DMS153 treated with DMSO at 0.1 percent for 48 hours (cell line): Measurements from ENCODE around the gene ARID1B.

Experiments
- DNase-seq: peaks from one replicate; lab custom pipeline; 2025; ENCODE audit not compliant: unreplicated experiment; lab: John Stamatoyannopoulos, UW

ARID1B gene

GRCh38 chr6:157196391-157196790 lies 419.2 kb downstream of the ARID1B start:
- DNase-seq = no peak

- DNase-seq = peak; percentile 76
These were observed 421.5 kb downstream of the ARID1B start for GRCh38 chr6:157198425-157199279.

- DNase-seq = no peak
These were observed 422.9 kb downstream of the ARID1B start for GRCh38 chr6:157200117-157200516.

- no peak for DNase-seq
These were observed 423.4 kb downstream of the ARID1B start for GRCh38 chr6:157200611-157201010.

GRCh38 chr6:157201083-157201482 lies 423.9 kb downstream of the ARID1B start:
- no peak for DNase-seq

GRCh38 chr6:157203312-157203744 lies 426.1 kb downstream of the ARID1B start:
- no peak for DNase-seq

GRCh38 chr6:157203764-157204163 lies 426.6 kb downstream of the ARID1B start:
- no peak for DNase-seq

GRCh38 chr6:157205473-157206358 lies 428.5 kb downstream of the ARID1B start:
- no peak for DNase-seq

GRCh38 chr6:157206359-157206815 lies 429.2 kb downstream of the ARID1B start:
- DNase-seq = no peak

GRCh38 chr6:157207521-157208076 lies 430.4 kb downstream of the ARID1B start:
- DNase-seq = no peak

- no peak for DNase-seq
These were observed 432.8 kb downstream of the ARID1B start for GRCh38 chr6:157209865-157210530.

GRCh38 chr6:157210954-157211353 lies 433.8 kb downstream of the ARID1B start:
- DNase-seq = no peak

- no peak for DNase-seq
These were observed 434.7 kb downstream of the ARID1B start for GRCh38 chr6:157211603-157212455.

GRCh38 chr6:157213426-157213825 lies 436.2 kb downstream of the ARID1B start:
- DNase-seq = no peak

GRCh38 chr6:157213907-157214565 lies 436.9 kb downstream of the ARID1B start:
- no peak for DNase-seq

- DNase-seq = no peak
These were observed 438.5 kb downstream of the ARID1B start for GRCh38 chr6:157215717-157216116.

GRCh38 chr6:157216570-157216969 lies 439.4 kb downstream of the ARID1B start:
- DNase-seq = no peak

- DNase-seq = no peak
These were observed 440.2 kb downstream of the ARID1B start for GRCh38 chr6:157217198-157217893.

GRCh38 chr6:157217894-157218370 lies 440.8 kb downstream of the ARID1B start:
- no peak for DNase-seq
